Ascending aorta (tissue), 2 donors: Measurements from ENCODE around the gene CSN3. TPM values are rescaled to one million over a fixed set of nuclear protein-coding genes. Genes with fewer than 3 reads are reported as not detected.

Experiments used
- DNase-seq, 2 donors: peaks; one replicate each; pipeline ENCODE4 v3.0.0-alpha.2; 2019; ENCODE audit warnings: low spot score in 2 of 2
- H3K27ac ChIP-seq, 2 donors: fragments of 200-600 bp; sonication (generic); one replicate each; pipeline ENCODE4 v1.5.1; 2016 to 2017; ENCODE audit warnings: mild to moderate bottlenecking in 1 of 2
- H3K27me3 ChIP-seq: fragments of 200-600 bp; sonication (generic); one replicate; pipeline ENCODE4 v1.5.1; 2017
- H3K36me3 ChIP-seq, 2 donors: fragments of 200-600 bp; sonication (generic); one replicate each; pipeline ENCODE4 v1.5.1; 2016
- H3K4me1 ChIP-seq, 2 donors: fragments of 200-600 bp; sonication (generic); one replicate each; pipeline ENCODE4 v1.5.1; 2016 to 2017; ENCODE audit warnings: mild to moderate bottlenecking in 1 of 2
- H3K4me3 ChIP-seq, 2 donors: fragments of 200-600 bp; sonication (generic); one replicate each; pipeline ENCODE4 v1.5.1; 2016 to 2017; ENCODE audit warnings: mild to moderate bottlenecking in 1 of 2
- H3K9me3 ChIP-seq, 2 donors: fragments of 200-600 bp; sonication (generic); one replicate each; pipeline ENCODE4 v1.5.1; 2016
- intact Hi-C: fragments of 100-400 bp; cut with DNase I; formaldehyde crosslinking; loops from one replicate; pipeline ENCODE4 v1.15.1; 2023
- total RNA-seq: library from RNA; depleted of rRNA; stranded (reverse); fragments of >200 nt; gene quantifications from one replicate; pipeline ENCODE4 v1.1.0, GENCODE V29; 2016
- TF ChIP-seq, protein P1 (sequence below), 3 experiments: fragments of 200-600 bp in 2 of 3; fragments of 450-650 bp in 1 of 3; sonication (generic) in 2 of 3; IDR thresholded peaks; one replicate each; pipeline ENCODE4 v1.5.1; 2016 to 2019; ENCODE audit warnings: antibody characterized with exemption in 3 of 3, mild to moderate bottlenecking in 1 of 3, moderate library complexity in 1 of 3

Gene CSN3
- total RNA-seq, 1 donor from 2014 or later, result not detected

DNA sequence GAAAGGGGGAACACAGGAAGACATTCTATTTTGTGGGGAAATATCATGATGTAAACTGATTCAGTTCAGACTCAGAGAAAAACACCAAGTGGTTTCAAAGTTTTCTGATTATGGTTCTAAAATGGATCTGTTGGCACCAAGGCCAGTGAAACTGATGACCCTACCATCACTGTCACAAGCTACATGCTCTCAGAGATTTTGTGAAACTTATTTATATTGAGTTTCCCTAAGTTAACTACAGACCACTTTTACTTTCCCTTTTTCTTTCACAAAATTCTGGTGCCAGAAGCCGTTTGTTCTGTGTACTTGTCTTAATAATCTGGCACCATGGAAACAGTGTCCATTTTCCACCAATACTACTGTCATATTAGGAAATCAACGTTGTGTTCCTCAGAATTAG lies 48.9 kb downstream of the CSN3 start:
- intact Hi-C loops, result no loop called here

DNA sequence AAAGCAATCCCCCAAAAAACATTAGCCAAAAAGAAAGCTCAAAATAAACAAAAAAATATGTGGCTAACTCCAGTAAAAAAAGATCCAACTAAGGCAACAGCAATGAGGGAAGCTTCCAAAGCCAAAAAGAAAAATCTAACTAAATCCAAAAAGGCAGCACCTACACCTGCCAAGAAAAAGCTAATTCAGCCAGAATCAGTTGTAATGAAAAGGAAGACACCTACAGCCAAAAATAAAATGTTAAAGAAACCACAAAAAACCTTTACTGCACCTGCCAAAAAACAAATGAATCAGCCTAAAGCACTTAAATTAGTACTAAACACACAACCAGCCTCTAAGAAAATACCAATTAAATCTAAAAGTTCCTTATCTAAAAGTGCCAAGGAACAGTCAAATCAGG lies 55.2 kb downstream of the CSN3 start:
- H3K27ac ChIP-seq, result no peak overlapping the region
- no peaks in the 10 kb centered on the region for H3K27me3 ChIP-seq
- intact Hi-C loops, result no loop called here
- TF ChIP-seq, protein P1, sequence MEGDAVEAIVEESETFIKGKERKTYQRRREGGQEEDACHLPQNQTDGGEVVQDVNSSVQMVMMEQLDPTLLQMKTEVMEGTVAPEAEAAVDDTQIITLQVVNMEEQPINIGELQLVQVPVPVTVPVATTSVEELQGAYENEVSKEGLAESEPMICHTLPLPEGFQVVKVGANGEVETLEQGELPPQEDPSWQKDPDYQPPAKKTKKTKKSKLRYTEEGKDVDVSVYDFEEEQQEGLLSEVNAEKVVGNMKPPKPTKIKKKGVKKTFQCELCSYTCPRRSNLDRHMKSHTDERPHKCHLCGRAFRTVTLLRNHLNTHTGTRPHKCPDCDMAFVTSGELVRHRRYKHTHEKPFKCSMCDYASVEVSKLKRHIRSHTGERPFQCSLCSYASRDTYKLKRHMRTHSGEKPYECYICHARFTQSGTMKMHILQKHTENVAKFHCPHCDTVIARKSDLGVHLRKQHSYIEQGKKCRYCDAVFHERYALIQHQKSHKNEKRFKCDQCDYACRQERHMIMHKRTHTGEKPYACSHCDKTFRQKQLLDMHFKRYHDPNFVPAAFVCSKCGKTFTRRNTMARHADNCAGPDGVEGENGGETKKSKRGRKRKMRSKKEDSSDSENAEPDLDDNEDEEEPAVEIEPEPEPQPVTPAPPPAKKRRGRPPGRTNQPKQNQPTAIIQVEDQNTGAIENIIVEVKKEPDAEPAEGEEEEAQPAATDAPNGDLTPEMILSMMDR (IDR thresholded peaks at IDR 0.05), result no peak
- peaks cover 0 to 5% of the 10 kb centered on the region in 2 donors for H3K4me1 ChIP-seq
- no peak for DNase-seq
- H3K36me3 ChIP-seq, result no peaks in the 10 kb centered on the region
- no peak overlapping the region for H3K4me3 ChIP-seq
- H3K9me3 ChIP-seq, result no peaks in the 10 kb centered on the region

More for the DNA sequence above, 48.9 kb downstream of the CSN3 start:
- H3K27me3 ChIP-seq, result no peaks in the 10 kb centered on the region
- H3K27ac ChIP-seq, result no peak overlapping the region
- DNase-seq, result no peak
- H3K4me3 ChIP-seq, result no peak overlapping the region
- TF ChIP-seq, protein P1 (IDR thresholded peaks at IDR 0.05), result no peak
- H3K9me3 ChIP-seq, result no peaks in the 10 kb centered on the region
- no peaks in the 10 kb centered on the region for H3K4me1 ChIP-seq
- H3K36me3 ChIP-seq, result no peaks in the 10 kb centered on the region

DNA sequence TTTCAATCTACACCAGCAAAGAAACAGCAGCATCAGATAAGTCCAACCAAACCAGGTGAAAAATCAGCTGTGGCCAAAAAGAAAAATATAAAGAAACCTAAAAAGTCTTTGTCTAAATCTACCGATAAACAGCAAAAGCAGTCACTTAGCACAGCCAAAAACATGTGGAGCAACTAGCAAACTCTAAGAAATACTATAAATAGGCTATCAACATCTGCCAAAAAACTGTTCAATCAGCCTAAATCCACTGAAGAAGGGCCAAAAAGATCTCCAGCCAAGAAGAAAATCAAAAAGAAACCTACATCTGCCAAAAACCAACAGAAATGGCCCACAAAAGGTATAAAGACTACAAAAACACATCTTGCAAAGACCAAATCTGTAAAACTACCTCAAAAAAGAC lies 55.7 kb downstream of the CSN3 start:
- peaks cover 0 to 5% of the 10 kb centered on the region in 2 donors for H3K4me1 ChIP-seq
- intact Hi-C loops, result no loop called here
- no peak for DNase-seq
- no peaks in the 10 kb centered on the region for H3K9me3 ChIP-seq
- H3K27me3 ChIP-seq, result no peaks in the 10 kb centered on the region
- H3K27ac ChIP-seq, result no peak overlapping the region
- TF ChIP-seq, protein P1 (IDR thresholded peaks at IDR 0.05), result no peak
- H3K36me3 ChIP-seq, result no peaks in the 10 kb centered on the region
- H3K4me3 ChIP-seq, result no peak overlapping the region

GRCh38 chr4:70299643-70300042 lies 57.2 kb downstream of the CSN3 start:
- TF ChIP-seq, protein P1 (IDR thresholded peaks at IDR 0.05), result no peak
- no peaks in the 10 kb centered on the region for H3K36me3 ChIP-seq
- H3K4me1 ChIP-seq, result peaks cover 0 to 5% of the 10 kb centered on the region in 2 donors
- no peak overlapping the region for H3K27ac ChIP-seq
- H3K9me3 ChIP-seq, result no peaks in the 10 kb centered on the region
- intact Hi-C loops, result no loop called here
- H3K27me3 ChIP-seq, result no peaks in the 10 kb centered on the region
- no peak for DNase-seq
- no peak overlapping the region for H3K4me3 ChIP-seq

DNA sequence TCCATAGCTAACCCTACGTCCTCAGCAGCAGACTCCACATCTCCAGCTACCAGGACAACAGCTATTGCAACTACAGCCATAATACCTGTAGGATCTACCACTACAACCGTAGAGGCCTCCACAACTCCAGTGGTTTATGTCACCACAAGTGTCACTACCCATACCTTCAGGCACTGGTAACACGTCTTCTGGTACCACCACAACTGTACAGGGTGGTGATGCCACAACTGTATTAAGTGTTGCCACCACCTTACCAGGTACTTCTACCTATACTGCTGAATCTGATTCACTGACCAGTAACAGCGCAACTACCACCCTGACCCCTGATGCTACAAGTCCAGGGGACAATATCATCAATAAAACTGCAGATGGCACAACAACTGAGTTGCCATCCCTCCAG lies 57.8 kb downstream of the CSN3 start:
- H3K9me3 ChIP-seq, result no peaks in the 10 kb centered on the region
- H3K27ac ChIP-seq, result no peak overlapping the region
- no peak overlapping the region for H3K4me3 ChIP-seq
- H3K36me3 ChIP-seq, result no peaks in the 10 kb centered on the region
- TF ChIP-seq, protein P1 (IDR thresholded peaks at IDR 0.05), result no peak
- DNase-seq, result no peak
- peaks cover 0 to 5% of the 10 kb centered on the region in 2 donors for H3K4me1 ChIP-seq
- intact Hi-C loops, result no loop called here
- H3K27me3 ChIP-seq, result no peaks in the 10 kb centered on the region

Other genes with a start within 250 kb of the CSN3 start
- not detected for gene STATH, start 246.6 kb upstream of the CSN3 start, total RNA-seq
- gene HTN3, start 214.1 kb upstream of the CSN3 start, total RNA-seq, result not detected
- not detected for gene HTN1, start 192.2 kb upstream of the CSN3 start, total RNA-seq
- gene PRR27, start 88.4 kb upstream of the CSN3 start, total RNA-seq, result not detected
- gene ODAM, start 46.9 kb upstream of the CSN3 start, total RNA-seq, result not detected
- not detected for gene FDCSP, start 16.5 kb upstream of the CSN3 start, total RNA-seq
- not detected for gene CABS1, start 92.4 kb downstream of the CSN3 start, total RNA-seq
- gene SMR3A, start 118.2 kb downstream of the CSN3 start, total RNA-seq, result not detected
- not detected for gene SMR3B, start 140.5 kb downstream of the CSN3 start, total RNA-seq
- gene OPRPN, start 155.3 kb downstream of the CSN3 start, total RNA-seq, result not detected
- gene MUC7, start 229.6 kb downstream of the CSN3 start, total RNA-seq, result not detected